Stimulated activated naive CD8-positive, alpha-beta T cell treated with anti-CD3 and anti-CD28 coated beads, Interleukin-15, Interleukin-2, amounts not matched to agents 100 ng/mL and 50 ng/mL, for 24 hours (primary cell): Measurements from ENCODE around the gene TBX5.
A peak's percentile ranks its signal among the peaks of the same experiment; 100 is the strongest.

Experiments
- H3K27ac Mint-ChIP-seq: one replicate; pipeline ENCODE4 v1.8.0; 2021; ENCODE audit warnings: mild to moderate bottlenecking, mixed read lengths
- H3K27me3 Mint-ChIP-seq: one replicate; pipeline ENCODE4 v1.8.0; 2021; ENCODE audit warnings: mixed read lengths
- H3K36me3 Mint-ChIP-seq: one replicate; pipeline ENCODE4 v1.8.0; 2021; ENCODE audit warnings: low read depth, mixed read lengths
- H3K4me1 Mint-ChIP-seq: one replicate; pipeline ENCODE4 v1.8.0; 2021; ENCODE audit warnings: low read depth, mixed read lengths
- H3K4me3 Mint-ChIP-seq: one replicate; pipeline ENCODE4 v1.8.0; 2021; ENCODE audit warnings: mild to moderate bottlenecking, mixed read lengths
- H3K9me3 Mint-ChIP-seq: one replicate; pipeline ENCODE4 v1.8.0; 2021; ENCODE audit warnings: mixed read lengths

The TBX5 gene

DNA sequence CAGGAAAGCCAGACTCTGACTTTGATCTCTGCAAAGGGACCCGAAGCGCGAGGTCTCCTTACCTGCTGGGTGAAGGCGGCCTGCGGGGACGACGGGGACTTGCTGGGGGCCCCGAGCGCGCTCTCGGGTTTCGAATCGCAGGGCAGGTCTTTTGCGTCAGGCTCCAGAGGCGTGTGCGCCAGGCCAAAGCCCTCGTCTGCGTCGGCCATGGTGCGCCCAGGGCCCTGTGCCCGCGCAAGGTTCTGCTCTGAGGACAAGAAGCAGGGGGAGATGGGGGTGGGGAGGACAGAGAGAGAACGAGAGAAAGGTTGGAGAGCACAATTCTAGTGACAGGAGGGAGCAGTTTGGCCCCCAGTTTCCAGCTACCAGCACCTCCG lies 2.3 kb downstream of the TBX5 start:
- no peak overlapping the region for H3K27ac Mint-ChIP-seq
- H3K27me3 Mint-ChIP-seq, result peaks cover 92% of the 10 kb centered on the region
- peaks cover 5% of the 10 kb centered on the region for H3K4me1 Mint-ChIP-seq
- no peaks in the 10 kb centered on the region for H3K36me3 Mint-ChIP-seq
- H3K9me3 Mint-ChIP-seq, result no peaks in the 10 kb centered on the region
- H3K4me3 Mint-ChIP-seq, result no peak overlapping the region

DNA sequence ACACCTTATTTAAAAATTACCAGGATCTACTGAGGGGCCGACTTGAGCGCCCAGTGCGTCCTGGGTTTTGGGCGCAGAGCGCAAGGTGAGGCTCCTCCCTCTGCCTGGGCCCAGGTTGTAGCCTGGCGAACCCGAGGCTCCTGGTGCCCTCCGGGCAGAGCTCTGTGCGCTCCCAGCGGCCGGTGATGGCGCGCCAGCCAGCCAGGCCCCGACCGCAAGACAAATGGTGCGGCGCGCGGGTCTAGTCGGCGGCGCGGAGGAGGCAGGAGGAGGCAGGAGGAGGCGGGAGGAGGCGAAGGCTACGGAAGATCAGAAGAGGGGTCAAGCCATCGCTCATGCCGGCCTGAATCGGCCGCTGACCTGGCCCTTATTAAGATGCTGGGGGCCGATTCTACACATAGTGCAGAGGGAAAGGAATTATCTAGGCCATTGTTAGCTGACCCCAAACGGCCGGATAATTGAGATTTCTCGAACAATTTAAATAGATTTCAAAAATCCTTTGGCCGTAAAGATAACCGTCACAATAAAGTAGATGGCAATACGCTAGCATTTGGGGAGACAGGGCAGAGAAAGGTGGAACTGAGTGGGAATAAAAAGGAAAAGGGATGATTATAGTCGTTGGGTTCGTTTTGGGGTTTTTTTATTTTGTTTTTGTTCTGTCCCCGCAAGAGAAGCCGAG lies 2.8 kb downstream of the TBX5 start:
- Mint-ChIP-seq H3K36me3 (no peaks in the 10 kb centered on the region), H3K9me3 (no peaks in the 10 kb centered on the region), H3K4me1 (peaks cover 3% of the 10 kb centered on the region), H3K27me3 (peaks cover 92% of the 10 kb centered on the region), H3K27ac (peak overlapping the region; percentile 40), H3K4me3 (no peak overlapping the region)

DNA sequence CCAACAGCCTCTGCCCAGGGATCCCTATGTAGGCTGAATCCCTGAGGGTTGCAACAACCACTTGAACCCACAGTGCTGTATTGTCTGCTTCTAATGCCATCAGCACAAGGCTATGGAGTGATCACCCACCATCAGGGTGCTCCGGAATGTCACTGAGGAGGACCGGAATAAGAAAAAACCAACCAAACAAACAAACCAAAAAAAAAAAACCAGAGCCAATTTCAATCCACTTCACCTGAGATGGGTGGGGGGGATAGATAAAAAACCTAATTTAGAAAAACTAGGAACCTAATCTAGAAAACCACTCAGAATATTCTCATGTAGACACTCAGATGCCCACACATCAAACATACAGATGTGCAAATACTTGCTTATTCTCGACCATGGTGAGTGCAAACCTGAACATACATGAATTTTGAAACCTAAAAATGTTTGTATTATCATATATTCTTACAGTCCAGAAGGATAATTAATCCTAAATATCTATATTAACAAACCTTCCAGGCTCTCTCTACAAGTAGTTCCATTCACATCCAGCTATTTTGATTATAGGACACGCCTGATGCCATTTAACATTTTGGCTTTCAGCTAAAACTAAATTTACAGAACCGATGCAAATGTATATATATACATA lies 3.7 kb downstream of the TBX5 start:
- Mint-ChIP-seq H3K27ac (no peak overlapping the region), H3K4me1 (no peaks in the 10 kb centered on the region), H3K9me3 (no peaks in the 10 kb centered on the region), H3K4me3 (no peak overlapping the region), H3K27me3 (peaks cover 92% of the 10 kb centered on the region), H3K36me3 (no peaks in the 10 kb centered on the region)

DNA sequence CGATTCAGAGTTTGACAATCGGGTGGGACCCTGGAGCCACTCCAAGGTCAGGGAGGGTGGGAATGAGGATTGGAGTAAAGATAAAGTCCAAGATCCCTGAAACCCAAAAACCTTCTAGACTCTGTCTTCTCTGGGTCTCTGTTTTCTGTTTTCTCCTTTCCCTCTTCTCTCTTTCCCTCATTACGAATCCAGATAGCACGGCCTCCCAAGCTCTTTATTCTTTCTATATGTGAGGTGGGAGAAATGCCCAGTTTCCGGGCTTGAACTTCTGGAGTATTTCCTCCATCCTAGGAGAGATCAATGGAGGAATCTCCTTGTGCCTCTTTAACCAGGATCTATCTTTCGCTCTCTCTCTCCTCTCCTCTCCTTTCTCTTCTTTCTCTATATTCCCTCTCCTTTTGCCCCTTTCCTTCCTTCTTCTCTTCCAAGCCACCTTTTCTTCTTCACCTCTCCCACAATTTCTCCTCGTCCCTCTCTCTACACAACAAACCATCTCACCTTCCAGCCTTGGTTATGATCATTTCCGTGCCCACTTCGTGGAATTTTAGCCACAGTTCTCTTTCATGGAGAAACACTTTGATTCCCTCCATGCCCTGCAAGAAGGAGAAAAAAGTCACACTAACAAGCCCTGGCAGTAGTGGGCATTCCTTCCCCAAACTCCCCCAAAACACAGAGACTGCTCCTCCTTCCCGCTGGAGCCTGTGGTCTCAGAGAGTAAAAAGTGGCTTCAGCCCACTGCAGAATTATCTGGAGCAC lies 4.4 kb downstream of the TBX5 start:
- H3K27ac Mint-ChIP-seq, result peak overlapping the region; percentile 10
- peaks cover 92% of the 10 kb centered on the region for H3K27me3 Mint-ChIP-seq
- H3K4me3 Mint-ChIP-seq, result no peak overlapping the region
- H3K36me3 Mint-ChIP-seq, result no peaks in the 10 kb centered on the region
- no peaks in the 10 kb centered on the region for H3K4me1 Mint-ChIP-seq
- H3K9me3 Mint-ChIP-seq, result no peaks in the 10 kb centered on the region

DNA sequence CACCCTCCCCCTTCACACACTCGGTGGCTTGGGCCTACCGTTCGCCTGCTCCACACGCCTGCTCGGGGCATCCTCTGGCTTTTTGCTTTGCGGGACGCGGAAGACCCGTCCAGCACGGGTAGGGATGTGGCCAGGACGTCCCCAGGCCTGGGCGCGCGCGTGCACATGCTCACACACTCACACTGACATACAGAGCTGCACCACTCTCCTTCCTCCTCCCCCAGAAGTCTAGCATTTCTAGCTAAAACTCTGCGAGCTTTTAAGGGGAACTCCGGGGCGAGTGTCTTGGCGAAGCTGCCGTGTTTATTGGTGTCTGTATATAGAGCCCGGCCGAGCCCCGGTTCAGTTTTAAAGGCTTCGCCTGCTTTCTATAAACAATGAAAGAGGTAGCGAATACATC lies 5.0 kb downstream of the TBX5 start:
- Mint-ChIP-seq H3K27me3 (peaks cover 88% of the 10 kb centered on the region), H3K36me3 (no peaks in the 10 kb centered on the region), H3K4me3 (no peak overlapping the region), H3K9me3 (no peaks in the 10 kb centered on the region), H3K27ac (no peak overlapping the region), H3K4me1 (no peaks in the 10 kb centered on the region)

DNA sequence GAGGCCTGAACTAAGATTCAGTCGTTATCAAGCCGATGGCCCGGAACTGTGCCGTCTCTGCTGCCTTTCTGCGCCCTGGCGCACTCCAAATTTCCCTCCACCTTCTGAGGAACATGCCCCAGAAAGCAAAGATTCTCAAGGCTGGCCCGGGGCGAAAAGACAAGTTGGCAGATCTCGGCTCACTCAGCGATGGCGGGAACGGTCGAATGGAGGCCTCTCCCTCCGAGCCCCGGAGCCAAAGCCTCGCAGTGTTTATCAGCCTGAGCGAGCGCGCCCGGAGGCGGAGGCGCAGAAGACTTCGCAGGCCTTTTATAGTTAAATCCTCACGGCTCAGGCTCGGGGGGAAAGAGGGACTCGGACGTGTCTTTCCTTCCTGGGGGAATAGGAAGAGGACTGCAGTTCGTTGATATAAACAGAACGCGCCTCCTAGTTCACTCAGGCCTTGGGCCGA lies 5.6 kb downstream of the TBX5 start:
- H3K27ac Mint-ChIP-seq, result no peak overlapping the region
- no peak overlapping the region for H3K4me3 Mint-ChIP-seq
- H3K36me3 Mint-ChIP-seq, result no peaks in the 10 kb centered on the region
- H3K9me3 Mint-ChIP-seq, result no peaks in the 10 kb centered on the region
- H3K4me1 Mint-ChIP-seq, result peaks cover 3% of the 10 kb centered on the region
- H3K27me3 Mint-ChIP-seq, result peaks cover 89% of the 10 kb centered on the region

DNA sequence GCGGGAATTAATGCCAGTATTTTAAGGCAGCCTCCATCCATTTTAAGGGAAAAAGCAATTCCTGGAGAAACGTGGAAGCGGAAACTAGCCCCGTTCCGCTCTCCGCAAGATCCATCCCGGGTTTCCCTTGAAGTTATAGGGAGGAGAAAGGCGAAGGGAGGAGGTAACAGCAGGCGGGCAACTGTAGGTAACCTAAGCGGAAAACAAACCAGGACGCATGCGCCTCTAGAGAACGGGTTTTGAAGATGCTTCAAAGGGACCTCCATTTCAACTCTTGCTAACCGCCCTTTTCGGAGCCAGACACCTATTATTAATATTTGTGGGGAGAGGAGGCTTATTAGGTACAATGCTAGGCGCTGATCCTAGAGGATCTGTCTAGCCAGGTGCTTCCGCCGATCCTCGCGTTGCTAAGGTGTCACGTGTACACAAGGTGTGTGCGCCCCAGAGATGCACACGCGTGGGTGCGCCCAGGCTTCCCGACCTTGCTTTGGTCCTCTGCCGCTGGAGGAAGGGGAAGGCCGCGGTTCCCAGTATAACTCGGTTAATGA lies 6.2 kb downstream of the TBX5 start:
- Mint-ChIP-seq H3K4me3 (no peak overlapping the region), H3K4me1 (peaks cover 3% of the 10 kb centered on the region), H3K36me3 (no peaks in the 10 kb centered on the region), H3K27ac (no peak overlapping the region), H3K9me3 (no peaks in the 10 kb centered on the region), H3K27me3 (peaks cover 92% of the 10 kb centered on the region)

DNA sequence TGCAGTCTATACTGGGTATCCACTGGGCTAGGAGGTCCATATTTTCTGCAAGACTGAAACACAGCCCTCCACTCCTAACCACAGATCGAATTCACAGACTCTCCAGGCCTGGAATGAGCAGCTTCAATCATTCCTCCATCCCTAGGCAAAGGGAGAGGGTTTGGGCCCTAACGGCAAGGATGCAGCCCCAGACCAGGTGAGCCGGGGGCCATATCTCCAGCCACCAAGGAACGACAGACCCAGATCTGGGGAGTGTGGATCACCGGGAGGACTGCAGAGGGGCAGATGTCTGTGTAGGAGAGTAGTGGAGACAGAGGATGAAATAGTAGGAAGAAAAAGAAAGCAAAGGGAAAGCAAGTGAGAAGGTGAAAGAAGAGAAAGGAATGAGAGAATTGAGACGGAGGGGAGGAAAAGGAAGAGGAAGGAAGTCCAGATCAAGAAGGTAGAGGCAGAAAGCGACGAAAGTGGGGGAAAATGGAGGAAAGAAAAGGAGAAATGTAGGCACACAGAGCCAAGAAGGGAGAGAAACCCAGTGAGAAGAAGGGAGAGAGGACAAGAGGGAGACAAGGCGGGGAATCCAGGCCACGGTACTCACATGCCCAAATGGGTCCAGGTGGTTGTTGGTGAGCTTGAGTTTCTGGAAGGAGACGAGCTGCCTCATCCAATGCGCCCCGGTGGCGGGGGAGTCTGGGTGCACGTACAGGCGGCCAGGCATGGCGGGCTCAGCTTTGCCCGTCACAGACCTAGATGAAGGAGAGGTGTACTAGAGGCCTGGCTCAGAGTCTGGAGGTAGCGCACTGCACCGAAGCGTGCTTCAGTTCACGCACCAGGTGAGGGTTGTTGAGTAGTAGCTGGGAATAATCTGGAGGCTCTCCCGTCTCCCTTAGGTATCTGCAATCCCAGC lies 7.7 kb downstream of the TBX5 start:
- Mint-ChIP-seq H3K9me3 (no peaks in the 10 kb centered on the region), H3K27ac (no peak overlapping the region), H3K4me1 (peaks cover 3% of the 10 kb centered on the region), H3K36me3 (no peaks in the 10 kb centered on the region), H3K27me3 (peaks cover 95% of the 10 kb centered on the region), H3K4me3 (no peak overlapping the region)

DNA sequence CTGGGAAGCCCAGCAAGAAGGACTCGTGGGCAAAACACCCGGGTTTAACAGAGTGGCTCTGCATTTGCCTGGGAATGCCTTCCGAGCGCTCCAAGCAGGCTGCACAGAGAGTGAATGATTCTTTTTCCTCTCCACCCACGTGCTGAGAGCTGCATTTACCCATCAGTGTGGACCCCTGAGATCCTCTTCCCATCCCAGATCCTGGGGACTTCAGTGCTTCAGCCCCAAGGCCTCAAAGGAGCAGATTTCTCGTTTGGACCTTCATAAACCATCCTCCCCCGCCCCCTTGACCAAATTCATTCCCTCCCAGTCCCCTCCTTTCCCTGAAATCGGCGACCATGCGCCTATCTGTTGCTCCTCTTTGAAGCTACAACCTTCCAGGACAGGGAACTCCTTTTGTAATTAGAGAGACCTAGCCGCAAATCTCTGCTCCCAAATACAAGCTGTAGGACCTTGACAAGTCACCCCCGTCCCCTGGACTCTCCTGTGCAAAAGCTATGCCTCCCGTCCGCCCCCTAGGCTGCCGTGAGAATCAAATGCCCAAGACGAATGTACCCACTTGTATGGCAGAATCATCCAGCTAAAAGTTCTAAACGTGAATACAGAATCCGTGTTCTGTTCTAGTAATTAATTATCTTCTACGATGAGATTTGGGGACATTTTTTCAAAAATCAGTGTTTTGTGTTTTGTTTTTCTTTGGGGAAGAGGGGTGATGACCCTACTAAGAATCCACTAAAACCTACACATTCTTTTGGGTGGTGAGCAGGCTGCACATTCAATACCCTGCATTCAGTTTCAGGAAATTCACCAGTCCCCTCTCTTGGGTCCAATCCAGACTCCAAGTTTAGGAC lies 8.8 kb downstream of the TBX5 start:
- H3K27me3 Mint-ChIP-seq, result peaks cover 95% of the 10 kb centered on the region
- peaks cover 3% of the 10 kb centered on the region for H3K4me1 Mint-ChIP-seq
- no peak overlapping the region for H3K4me3 Mint-ChIP-seq
- H3K27ac Mint-ChIP-seq, result no peak overlapping the region
- no peaks in the 10 kb centered on the region for H3K36me3 Mint-ChIP-seq
- no peaks in the 10 kb centered on the region for H3K9me3 Mint-ChIP-seq

DNA sequence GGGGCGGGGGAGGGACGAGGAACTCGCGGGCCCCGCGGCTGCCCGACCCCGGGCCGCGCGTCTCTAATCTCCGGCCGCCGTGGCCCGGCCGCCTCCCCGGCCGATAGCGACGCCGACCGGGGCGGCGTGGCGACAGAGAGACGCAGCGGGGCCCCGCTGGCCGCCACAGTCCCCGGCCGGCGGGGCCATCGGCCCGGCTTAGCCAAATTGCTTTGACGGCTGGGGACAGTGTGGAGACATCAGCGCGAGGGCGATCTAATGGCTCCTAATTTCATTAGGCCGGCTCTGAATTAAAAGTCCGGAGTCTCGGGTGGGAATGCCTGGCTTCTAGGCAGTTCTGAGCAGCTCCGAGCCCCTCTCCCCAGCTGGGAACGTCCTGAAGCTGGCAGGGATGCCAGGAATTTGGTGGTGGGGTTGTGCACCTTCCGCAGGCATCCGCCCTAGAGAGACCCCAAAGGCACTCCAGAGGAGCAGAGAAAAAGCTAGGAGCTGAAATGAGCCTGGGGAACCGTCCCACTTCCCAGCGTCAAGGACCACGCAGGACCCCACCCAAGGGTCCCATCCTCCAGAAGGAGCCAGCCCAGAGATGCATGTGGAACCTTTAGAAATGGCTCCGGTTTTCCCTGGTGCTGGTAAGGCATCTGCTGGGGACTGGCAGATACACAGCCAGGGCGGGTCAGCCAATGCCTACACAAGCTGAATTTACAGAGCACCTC lies 9.6 kb downstream of the TBX5 start:
- Mint-ChIP-seq H3K4me3 (no peak overlapping the region), H3K9me3 (no peaks in the 10 kb centered on the region), H3K4me1 (peaks cover 3% of the 10 kb centered on the region), H3K27me3 (peaks cover 92% of the 10 kb centered on the region), H3K27ac (no peak overlapping the region), H3K36me3 (no peaks in the 10 kb centered on the region)

DNA sequence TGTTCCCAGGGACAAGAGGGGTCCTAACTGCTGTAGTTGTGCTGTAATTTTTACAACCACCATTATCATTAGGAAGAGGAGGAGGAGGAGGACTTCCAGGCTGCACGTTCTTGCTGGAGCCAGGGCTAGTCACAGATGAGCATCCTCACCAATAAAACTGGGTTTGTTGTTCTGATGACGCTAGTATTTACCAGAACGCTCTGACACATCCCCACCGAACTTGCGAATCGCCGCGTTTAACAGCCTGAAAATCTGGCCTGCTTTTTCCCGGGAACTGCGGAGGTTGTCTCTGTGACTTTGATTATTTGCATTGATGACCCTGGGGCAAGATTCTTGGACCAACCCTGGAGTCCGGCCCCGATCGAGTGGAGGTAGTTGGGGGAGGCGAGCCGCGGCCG lies 10.2 kb downstream of the TBX5 start:
- Mint-ChIP-seq H3K36me3 (no peaks in the 10 kb centered on the region), H3K4me1 (peaks cover 3% of the 10 kb centered on the region), H3K9me3 (no peaks in the 10 kb centered on the region), H3K27me3 (peaks cover 91% of the 10 kb centered on the region), H3K4me3 (no peak overlapping the region), H3K27ac (no peak overlapping the region)

DNA sequence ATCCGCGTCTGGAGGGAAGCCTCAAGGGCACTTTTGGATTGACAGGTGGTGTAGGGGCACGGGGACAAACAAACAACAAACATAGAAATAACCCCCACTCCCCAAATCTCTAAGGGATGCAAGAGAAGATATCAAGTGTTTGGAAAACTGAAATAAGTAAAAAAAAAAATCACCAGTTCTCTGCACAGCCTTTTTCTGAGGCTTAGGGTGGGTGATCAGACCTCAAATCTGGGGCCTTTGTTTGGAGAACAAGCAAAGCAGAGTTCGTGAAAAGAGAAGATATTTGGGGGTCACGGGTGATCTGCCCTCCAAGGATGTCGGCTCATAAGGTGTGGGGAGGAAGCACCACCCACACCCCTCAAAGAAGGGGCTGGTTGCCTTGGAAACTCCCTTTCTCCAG lies 10.7 kb downstream of the TBX5 start:
- Mint-ChIP-seq H3K27me3 (peaks cover 91% of the 10 kb centered on the region), H3K27ac (no peak overlapping the region), H3K36me3 (no peaks in the 10 kb centered on the region), H3K4me1 (peaks cover 3% of the 10 kb centered on the region), H3K9me3 (peaks cover under 1% of the 10 kb centered on the region), H3K4me3 (no peak overlapping the region)

DNA sequence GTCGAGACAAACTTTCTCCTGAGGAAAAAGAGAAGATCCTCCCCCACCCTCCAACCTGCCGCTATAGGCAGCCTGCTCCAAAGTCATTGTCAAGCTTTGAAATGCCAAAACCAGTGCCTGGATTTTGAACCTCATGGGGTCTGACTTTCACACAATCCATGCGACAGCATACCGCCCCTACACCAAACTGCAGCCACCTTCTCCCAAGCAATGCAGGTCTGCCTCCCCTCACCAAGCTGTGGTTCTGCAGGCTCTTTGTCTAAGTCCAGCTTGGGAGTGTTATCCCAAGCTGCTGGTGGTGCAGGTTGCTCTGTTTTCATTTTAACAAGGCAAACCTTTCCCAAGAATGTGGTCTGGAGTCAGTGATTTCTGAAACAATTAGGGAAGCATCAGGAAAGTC lies 12.4 kb downstream of the TBX5 start:
- no peak overlapping the region for H3K4me3 Mint-ChIP-seq
- peaks cover 3% of the 10 kb centered on the region for H3K4me1 Mint-ChIP-seq
- H3K9me3 Mint-ChIP-seq, result peaks cover 4% of the 10 kb centered on the region
- H3K27ac Mint-ChIP-seq, result no peak overlapping the region
- no peaks in the 10 kb centered on the region for H3K36me3 Mint-ChIP-seq
- peaks cover 80% of the 10 kb centered on the region for H3K27me3 Mint-ChIP-seq
